ENCODE data around the gene CACNA2D3. TPM values are rescaled to one million over a fixed set of nuclear protein-coding genes. Genes with fewer than 3 reads are reported as not detected.

The CACNA2D3 gene
- total RNA-seq, 4 donors from 2014 or later, result 0.30 to 9.6 (median 3.9) TPM

GRCh38 chr3:54844211-54844610 lies 721.9 kb downstream of the CACNA2D3 start:
- Histone ChIP-seq H3K9me3 (no peaks in the 10 kb centered on the region), H3K27me3 (no peaks in the 10 kb centered on the region), H3K27ac (no peak overlapping the region), H3K36me3 (no peaks in the 10 kb centered on the region), H3K4me3 (no peak overlapping the region), H3K4me1 (no peaks in the 10 kb centered on the region)
- TF ChIP-seq POLR2A (IDR thresholded peaks at IDR 0.05) (no peak), CTCF (IDR thresholded peaks at IDR 0.05) (no peak), EP300 (IDR thresholded peaks at IDR 0.05) (no peak)
- 78 to 79% methylated on average over 5 of the region's 5 CpGs for WGBS, 2 donors
- DNase-seq (ENCODE audit: low spot score in 2 of 2), result no peak

- no peaks in the 10 kb centered on the region for H3K4me1 ChIP-seq
- 67 to 69% methylated on average over 4 of the region's 4 CpGs for WGBS, 2 donors
These were observed 722.7 kb downstream of the CACNA2D3 start for GRCh38 chr3:54845011-54845410.

GRCh38 chr3:54845551-54845950 lies 723.2 kb downstream of the CACNA2D3 start:
- Histone ChIP-seq H3K27me3 (no peaks in the 10 kb centered on the region), H3K27ac (no peak overlapping the region), H3K9me3 (no peaks in the 10 kb centered on the region), H3K4me1 (no peaks in the 10 kb centered on the region), H3K4me3 (no peak overlapping the region), H3K36me3 (no peaks in the 10 kb centered on the region)
- 69 to 71% methylated on average over 5 of the region's 5 CpGs for WGBS, 2 donors
- TF ChIP-seq CTCF (IDR thresholded peaks at IDR 0.05) (no peak), EP300 (IDR thresholded peaks at IDR 0.05) (no peak), POLR2A (IDR thresholded peaks at IDR 0.05) (no peak)
- DNase-seq (ENCODE audit: low spot score in 2 of 2), result no peak

More at GRCh38 chr3:54845011-54845410, 722.7 kb downstream of the CACNA2D3 start:
- DNase-seq (ENCODE audit: low spot score in 2 of 2), result no peak
- Histone ChIP-seq H3K4me3 (no peak overlapping the region), H3K9me3 (no peaks in the 10 kb centered on the region), H3K27me3 (no peaks in the 10 kb centered on the region), H3K27ac (no peak overlapping the region), H3K36me3 (no peaks in the 10 kb centered on the region)
- no peak for TF ChIP-seq POLR2A (IDR thresholded peaks at IDR 0.05)
- TF ChIP-seq CTCF (IDR thresholded peaks at IDR 0.05), result no peak
- no peak for TF ChIP-seq EP300 (IDR thresholded peaks at IDR 0.05)

GRCh38 chr3:54846119-54846518 lies 723.8 kb downstream of the CACNA2D3 start:
- no peaks in the 10 kb centered on the region for H3K4me1 ChIP-seq
- H3K27ac ChIP-seq, result no peak overlapping the region
- DNase-seq (ENCODE audit: low spot score in 2 of 2), result no peak
- TF ChIP-seq EP300 (IDR thresholded peaks at IDR 0.05) (no peak), CTCF (IDR thresholded peaks at IDR 0.05) (no peak), POLR2A (IDR thresholded peaks at IDR 0.05) (no peak)
- H3K9me3 ChIP-seq, result no peaks in the 10 kb centered on the region
- no peaks in the 10 kb centered on the region for H3K36me3 ChIP-seq
- WGBS, 2 donors, result 40 to 52% methylated on average over 4 of the region's 4 CpGs
- no peaks in the 10 kb centered on the region for H3K27me3 ChIP-seq
- no peak overlapping the region for H3K4me3 ChIP-seq

GRCh38 chr3:54847361-54847760 lies 725.0 kb downstream of the CACNA2D3 start:
- Histone ChIP-seq H3K9me3 (no peaks in the 10 kb centered on the region), H3K27me3 (no peaks in the 10 kb centered on the region), H3K4me1 (no peaks in the 10 kb centered on the region), H3K36me3 (no peaks in the 10 kb centered on the region), H3K4me3 (no peak overlapping the region), H3K27ac (no peak overlapping the region)
- TF ChIP-seq EP300 (IDR thresholded peaks at IDR 0.05), result no peak
- no peak for TF ChIP-seq POLR2A (IDR thresholded peaks at IDR 0.05)
- no peak for TF ChIP-seq CTCF (IDR thresholded peaks at IDR 0.05)
- DNase-seq (ENCODE audit: low spot score in 2 of 2), result no peak
- WGBS, 2 donors, result 84 to 91% methylated on average over 4 of the region's 4 CpGs

Measured in tibial nerve (tissue), 4 donors.